C4-2B (cell line): ENCODE results near the gene FLVCR2.
A peak's percentile ranks its signal among the peaks of the same experiment; 100 is the strongest.
"Not testable (repeated sequence)": the region's sequence is repeated elsewhere in the genome, so short reads cannot be mapped to it uniquely, and the experiment has no call there.

Experiments
- H3K27ac ChIP-seq: fragments of 450-650 bp; 2 replicates; pipeline ENCODE4 v1.5.1; 2017
- ZFX ChIP-seq: fragments of 450-650 bp; IDR thresholded peaks from 2 replicates; pipeline ENCODE4 v1.6.1; 2017
- TF ChIP-seq, protein P1 (sequence below): fragments of 450-650 bp; conservative IDR thresholded peaks from 2 replicates; pipeline ENCODE4 v1.5.1; 2017; ENCODE audit warnings: mild to moderate bottlenecking

Gene FLVCR2

GRCh38 chr14:75595226-75595625 is 16.8 kb downstream of the FLVCR2 start:
- no peak for TF ChIP-seq ZFX
- TF ChIP-seq, protein P1, sequence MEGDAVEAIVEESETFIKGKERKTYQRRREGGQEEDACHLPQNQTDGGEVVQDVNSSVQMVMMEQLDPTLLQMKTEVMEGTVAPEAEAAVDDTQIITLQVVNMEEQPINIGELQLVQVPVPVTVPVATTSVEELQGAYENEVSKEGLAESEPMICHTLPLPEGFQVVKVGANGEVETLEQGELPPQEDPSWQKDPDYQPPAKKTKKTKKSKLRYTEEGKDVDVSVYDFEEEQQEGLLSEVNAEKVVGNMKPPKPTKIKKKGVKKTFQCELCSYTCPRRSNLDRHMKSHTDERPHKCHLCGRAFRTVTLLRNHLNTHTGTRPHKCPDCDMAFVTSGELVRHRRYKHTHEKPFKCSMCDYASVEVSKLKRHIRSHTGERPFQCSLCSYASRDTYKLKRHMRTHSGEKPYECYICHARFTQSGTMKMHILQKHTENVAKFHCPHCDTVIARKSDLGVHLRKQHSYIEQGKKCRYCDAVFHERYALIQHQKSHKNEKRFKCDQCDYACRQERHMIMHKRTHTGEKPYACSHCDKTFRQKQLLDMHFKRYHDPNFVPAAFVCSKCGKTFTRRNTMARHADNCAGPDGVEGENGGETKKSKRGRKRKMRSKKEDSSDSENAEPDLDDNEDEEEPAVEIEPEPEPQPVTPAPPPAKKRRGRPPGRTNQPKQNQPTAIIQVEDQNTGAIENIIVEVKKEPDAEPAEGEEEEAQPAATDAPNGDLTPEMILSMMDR: no peak
- H3K27ac ChIP-seq: no peak overlapping the region

- TF ChIP-seq, protein P1: no peak
- no peak for TF ChIP-seq ZFX
- no peak overlapping the region for H3K27ac ChIP-seq
Measured at GRCh38 chr14:75597149-75597548, 18.7 kb downstream of the FLVCR2 start.

DNA sequence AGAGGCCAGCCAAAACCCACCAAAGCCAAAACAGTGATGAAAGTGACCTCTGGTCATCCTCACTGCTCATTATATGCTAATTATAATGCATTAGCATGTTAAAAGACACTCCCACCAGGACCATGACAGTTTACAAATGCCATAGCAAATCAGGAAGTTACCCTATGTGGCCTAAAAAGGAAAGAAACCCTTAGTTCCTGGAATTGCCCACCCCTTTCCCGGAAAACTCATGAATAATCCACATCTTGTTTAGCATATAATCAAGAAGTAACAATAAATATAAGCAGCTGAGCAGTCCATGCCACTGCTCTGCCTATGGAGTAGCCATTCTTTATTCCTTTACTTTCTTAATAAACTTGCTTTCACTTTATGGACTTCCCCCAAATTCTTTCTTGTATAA is 21.7 kb downstream of the FLVCR2 start:
- not testable (repeated sequence) for H3K27ac ChIP-seq

- not testable (repeated sequence) for H3K27ac ChIP-seq
Measured at GRCh38 chr14:75601061-75601460, 22.6 kb downstream of the FLVCR2 start.

DNA sequence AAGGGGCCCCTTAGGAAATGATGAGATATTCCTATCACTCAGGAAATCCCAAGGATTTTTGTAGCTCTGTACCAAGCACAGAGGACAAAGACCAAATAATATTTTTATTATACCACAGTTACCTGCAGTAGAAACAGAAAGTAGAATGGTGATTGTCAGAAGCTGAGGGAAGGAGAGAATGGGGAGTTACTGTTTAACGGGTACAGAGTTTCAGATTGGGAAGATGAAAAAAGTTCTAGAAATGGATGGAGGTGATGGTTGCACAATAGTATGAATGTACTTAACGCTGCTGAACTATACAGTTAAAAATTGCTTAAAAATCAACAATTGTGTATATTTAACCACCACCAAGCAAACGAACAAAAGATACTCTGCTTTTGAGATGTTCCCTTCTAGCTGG is 24.1 kb downstream of the FLVCR2 start:
- TF ChIP-seq ZFX: no peak
- TF ChIP-seq, protein P1: no peak
- H3K27ac ChIP-seq: no peak overlapping the region

DNA sequence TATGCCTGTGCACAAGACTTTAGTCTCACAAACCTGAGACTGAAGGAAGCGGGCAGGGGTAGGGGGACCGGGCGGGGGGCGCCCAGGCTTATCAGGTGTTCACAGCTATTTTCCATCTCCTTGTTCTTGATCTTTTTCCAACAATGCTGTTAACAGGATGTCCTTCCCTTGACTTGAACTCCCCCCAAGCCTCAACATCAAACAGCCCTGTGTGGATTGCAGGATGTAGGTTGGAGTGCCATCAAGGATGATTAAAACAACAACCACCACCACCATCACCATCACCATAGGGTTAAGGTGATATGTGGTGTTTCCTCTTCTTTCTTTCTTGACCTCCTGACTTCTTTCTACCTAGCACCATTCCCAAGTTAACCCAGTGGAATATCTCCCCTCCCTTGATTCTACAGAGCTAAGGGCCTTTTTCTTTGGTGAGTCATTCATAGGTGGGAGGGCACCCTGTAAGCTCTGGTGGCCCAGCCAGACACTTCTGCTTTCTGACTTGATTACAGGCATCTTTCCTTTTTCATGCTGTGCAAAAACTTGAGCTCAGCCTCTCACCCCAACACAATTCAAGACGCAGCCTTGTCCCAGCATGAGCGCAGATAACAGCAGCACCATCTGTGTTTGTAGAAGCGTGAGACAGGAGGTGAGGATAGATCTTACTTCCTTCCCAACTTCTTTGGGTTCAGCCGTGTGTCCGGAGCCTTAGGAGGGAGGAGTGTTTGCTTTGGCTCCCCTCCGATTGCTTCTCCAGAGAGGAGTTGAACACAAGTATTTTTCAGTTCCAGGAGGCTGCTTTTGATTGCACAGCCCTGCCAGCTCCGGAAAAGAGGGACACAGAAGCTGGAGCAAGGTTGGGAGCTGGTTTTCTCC is 26.8 kb downstream of the FLVCR2 start:
- H3K27ac ChIP-seq: peak overlapping the region; percentile 7; the same call in 1 of the 2 replicates
- no peak for TF ChIP-seq ZFX
- TF ChIP-seq, protein P1: no peak

DNA sequence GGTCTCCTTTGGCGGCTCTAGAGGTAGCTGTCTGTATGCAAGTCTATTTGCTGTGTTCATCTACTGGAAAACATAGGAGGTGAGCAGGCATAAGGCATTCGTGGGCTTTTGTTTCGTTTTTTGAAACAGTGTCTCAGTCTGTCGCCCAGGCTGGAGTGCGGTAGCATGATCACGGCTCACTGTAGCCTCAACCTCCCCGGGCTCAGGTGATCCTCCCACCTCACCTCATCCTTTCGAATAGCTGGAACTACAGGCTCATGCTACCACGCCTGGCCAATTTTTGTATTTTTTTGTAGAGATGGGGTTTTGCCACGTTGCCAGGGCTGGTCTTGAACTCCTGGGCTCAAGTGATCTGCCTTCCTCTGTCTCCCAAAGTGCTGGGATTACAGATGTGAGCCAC is 27.5 kb downstream of the FLVCR2 start:
- peak overlapping the region; percentile 7; the same call in 1 of the 2 replicates for H3K27ac ChIP-seq
- TF ChIP-seq, protein P1: no peak
- no peak for TF ChIP-seq ZFX

GRCh38 chr14:75607044-75607443 is 28.6 kb downstream of the FLVCR2 start:
- TF ChIP-seq, protein P1: no peak
- no peak for TF ChIP-seq ZFX
- H3K27ac ChIP-seq: no peak overlapping the region
